Calu3 (cell line): Measurements from ENCODE around the gene AHNAK2. TPM values are rescaled to one million over a fixed set of nuclear protein-coding genes. Genes with fewer than 3 reads are reported as not detected.

ENCODE experiments used
- BruUV-seq: library from RNA; stranded (reverse); fragments of 400-500 nt; replicated peaks from 2 replicates; lab custom pipeline; 2021; lab: Mats Ljungman, UMichigan
- CTCF ChIA-PET: fragments of 300-600 bp; sonication (Branson Sonifier 250); formaldehyde crosslinking; loops from one replicate; lab custom pipeline; 2022; ENCODE audit warnings: antibody characterized with exemption; lab: Charles Lee
- DNase-seq: peaks from one replicate; pipeline ENCODE4 v3.0.0; 2022
- H3K27ac Mint-ChIP-seq: one replicate; pipeline ENCODE4 v1.8.0; 2022; ENCODE audit warnings: mixed read lengths; ENCODE audit not compliant: unreplicated experiment
- H3K27me3 Mint-ChIP-seq: one replicate; pipeline ENCODE4 v1.8.0; 2022; ENCODE audit warnings: mixed read lengths; ENCODE audit not compliant: unreplicated experiment
- H3K36me3 Mint-ChIP-seq: one replicate; pipeline ENCODE4 v1.8.0; 2022; ENCODE audit warnings: mild to moderate bottlenecking, moderate library complexity, mixed read lengths; ENCODE audit not compliant: insufficient read depth, unreplicated experiment
- H3K4me1 Mint-ChIP-seq: one replicate; pipeline ENCODE4 v1.8.0; 2022; ENCODE audit warnings: mild to moderate bottlenecking, low read depth, mixed read lengths; ENCODE audit not compliant: unreplicated experiment
- H3K4me3 Mint-ChIP-seq: one replicate; pipeline ENCODE4 v1.8.0; 2022; ENCODE audit warnings: mild to moderate bottlenecking, low read depth, moderate library complexity, mixed read lengths; ENCODE audit not compliant: unreplicated experiment
- H3K9me3 Mint-ChIP-seq: one replicate; pipeline ENCODE4 v1.8.0; 2022; ENCODE audit warnings: low read depth, mixed read lengths; ENCODE audit not compliant: unreplicated experiment
- CTCF ChIP-seq: fragments of 200-600 bp; IDR thresholded peaks from one replicate; pipeline ENCODE4 v1.8.0; 2022; ENCODE audit warnings: antibody characterized with exemption; ENCODE audit not compliant: unreplicated experiment
- intact Hi-C: fragments of 100-400 bp; cut with micrococcal nuclease; formaldehyde crosslinking; loops from one replicate; pipeline ENCODE4 v1.10.0; 2022; ENCODE audit not compliant: unreplicated experiment
- total RNA-seq: library from RNA; stranded (reverse); gene quantifications from 2 replicates; pipeline ENCODE4 v1.2.3, GENCODE V29; 2022

The AHNAK2 gene
- total RNA-seq, 1 experiment from 2014 or later = 42.0 TPM

- Mint-ChIP-seq H3K9me3 (no peaks in the 10 kb centered on the region), H3K4me1 (peaks cover 10% of the 10 kb centered on the region), H3K4me3 (no peak overlapping the region), H3K27me3 (no peaks in the 10 kb centered on the region), H3K36me3 (peaks cover 36% of the 10 kb centered on the region), H3K27ac (no peak overlapping the region)
- TF ChIP-seq CTCF = no peak
- CTCF ChIA-PET = interaction anchor here (0.7 kb wide), 1 partner anchor 402 kb away, joined by 3 read pairs; no protein-coding TSS in a partner anchor
- TSS peak; percentile 52 for BruUV-seq
- intact Hi-C loops = loop anchor here (10.0 kb wide), 1 partner anchor 80 kb away; the partner anchor contains the start of gene AHNAK2
- DNase-seq = no peak
Measured at GRCh38 chr14:104894331-104895206, 83.6 kb downstream of the AHNAK2 start.

GRCh38 chr14:104893435-104894207, 84.6 kb downstream of the AHNAK2 start:
- no TSS peak for BruUV-seq
- Mint-ChIP-seq H3K4me1 (peaks cover 10% of the 10 kb centered on the region), H3K36me3 (peaks cover 39% of the 10 kb centered on the region), H3K9me3 (no peaks in the 10 kb centered on the region), H3K27ac (no peak overlapping the region), H3K4me3 (no peak overlapping the region), H3K27me3 (no peaks in the 10 kb centered on the region)
- TF ChIP-seq CTCF = no peak
- intact Hi-C loops = loop anchor here (10.0 kb wide), 1 partner anchor 81 kb away; the partner anchor contains the start of gene AHNAK2
- CTCF ChIA-PET = interaction anchor here (0.7 kb wide), 1 partner anchor 403 kb away, joined by 3 read pairs; no protein-coding TSS in a partner anchor
- DNase-seq = no peak

GRCh38 chr14:104892531-104893434, 85.4 kb downstream of the AHNAK2 start:
- Mint-ChIP-seq H3K27ac (no peak overlapping the region), H3K9me3 (no peaks in the 10 kb centered on the region), H3K36me3 (peaks cover 39% of the 10 kb centered on the region), H3K4me3 (no peak overlapping the region), H3K27me3 (no peaks in the 10 kb centered on the region), H3K4me1 (peaks cover 10% of the 10 kb centered on the region)
- no peak for DNase-seq
- CTCF ChIA-PET = no interaction called here
- no peak for TF ChIP-seq CTCF
- intact Hi-C loops = loop anchor here (10.0 kb wide), 1 partner anchor 82 kb away; the partner anchor contains the start of gene AHNAK2
- no TSS peak for BruUV-seq
